CD1c-positive myeloid dendritic cell (primary cell): ENCODE results near the gene ADCY4.
"Not testable (repeated sequence)": the region's sequence is repeated elsewhere in the genome, so short reads cannot be mapped to it uniquely, and the experiment has no call there.

Experiments
- DNase-seq: peaks from one replicate; pipeline ENCODE4 v3.0.0-alpha.2; 2016; ENCODE audit errors: extremely low spot score

The ADCY4 gene

DNA sequence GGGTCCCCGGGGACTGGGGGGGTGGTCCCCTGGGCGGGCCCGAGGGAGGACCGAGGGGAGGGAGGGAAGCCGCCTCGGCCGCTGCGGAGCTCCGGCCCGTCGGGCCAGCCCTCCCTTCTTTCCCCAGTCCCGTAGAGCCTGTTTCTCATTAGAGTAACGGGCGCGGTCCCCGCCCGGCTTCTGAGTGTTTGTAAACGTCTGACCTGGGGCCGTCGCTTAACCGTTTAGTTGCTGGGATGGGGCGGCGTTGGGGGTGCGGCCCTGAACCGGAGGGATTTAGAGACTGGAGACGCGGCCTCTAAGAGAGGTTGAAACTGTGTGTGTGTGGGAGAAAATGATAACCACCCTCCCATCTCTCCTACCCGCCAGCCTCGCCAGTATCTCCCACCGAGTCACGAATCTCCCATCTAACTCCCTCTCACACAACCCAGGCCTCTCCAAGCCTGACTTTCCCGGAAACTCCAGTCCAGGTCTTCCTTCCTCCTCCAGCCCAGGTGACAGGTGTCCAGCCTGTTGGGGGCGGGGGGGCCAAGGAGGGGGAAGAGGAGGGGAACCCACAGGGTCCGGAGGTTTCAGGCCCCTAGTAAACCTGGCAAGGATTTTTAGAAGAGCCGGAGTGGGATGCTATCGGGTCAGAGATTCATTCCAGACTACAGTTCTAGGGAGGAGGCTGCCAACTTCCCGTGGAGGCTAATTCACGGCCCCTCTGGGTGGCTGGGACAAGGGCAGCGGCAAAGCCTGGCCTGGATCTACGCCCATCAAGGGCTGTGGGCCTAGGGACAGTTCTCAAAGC is 32.0 kb upstream of the ADCY4 start:
- DNase-seq: no peak

DNA sequence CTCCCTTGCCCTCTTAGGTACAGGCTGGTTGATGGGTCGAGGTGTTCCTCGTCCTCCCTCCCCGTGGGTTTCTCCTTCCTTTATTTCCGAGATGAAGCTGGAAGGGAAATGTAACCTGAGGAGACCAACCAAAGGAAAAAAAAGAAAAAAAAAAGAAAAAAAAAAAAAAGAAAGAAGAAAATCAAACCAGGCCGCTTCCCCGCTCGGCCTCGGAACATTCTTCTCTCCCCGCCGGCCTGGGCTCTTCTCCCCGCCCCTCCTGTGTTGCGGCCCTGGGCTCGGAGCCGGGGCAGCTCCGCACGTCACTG is 31.5 kb upstream of the ADCY4 start:
- DNase-seq: no peak

GRCh38 chr14:24365600-24366412 is 30.9 kb upstream of the ADCY4 start:
- DNase-seq: peak; percentile 69

DNA sequence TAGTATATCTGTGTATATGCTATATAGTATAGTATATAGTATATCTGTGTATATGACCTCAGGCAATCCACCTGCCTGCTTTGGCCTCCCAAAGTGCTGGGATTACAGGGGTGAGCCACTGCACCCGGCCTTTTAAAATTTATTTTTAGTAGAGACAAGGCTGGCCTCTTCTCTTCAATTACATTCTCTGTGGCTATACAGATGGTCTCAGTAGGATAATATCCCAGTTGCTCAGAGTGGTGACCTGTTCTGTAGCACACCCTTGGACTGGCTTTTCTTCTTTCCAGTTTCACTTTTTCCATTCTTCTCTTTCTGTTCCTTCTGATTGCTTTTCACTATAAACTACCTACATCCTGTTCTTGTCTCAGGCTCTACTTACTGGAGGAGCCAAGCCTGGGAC is 30.0 kb upstream of the ADCY4 start:
- DNase-seq: no peak

GRCh38 chr14:24363401-24363800 is 28.5 kb upstream of the ADCY4 start:
- no peak for DNase-seq

DNA sequence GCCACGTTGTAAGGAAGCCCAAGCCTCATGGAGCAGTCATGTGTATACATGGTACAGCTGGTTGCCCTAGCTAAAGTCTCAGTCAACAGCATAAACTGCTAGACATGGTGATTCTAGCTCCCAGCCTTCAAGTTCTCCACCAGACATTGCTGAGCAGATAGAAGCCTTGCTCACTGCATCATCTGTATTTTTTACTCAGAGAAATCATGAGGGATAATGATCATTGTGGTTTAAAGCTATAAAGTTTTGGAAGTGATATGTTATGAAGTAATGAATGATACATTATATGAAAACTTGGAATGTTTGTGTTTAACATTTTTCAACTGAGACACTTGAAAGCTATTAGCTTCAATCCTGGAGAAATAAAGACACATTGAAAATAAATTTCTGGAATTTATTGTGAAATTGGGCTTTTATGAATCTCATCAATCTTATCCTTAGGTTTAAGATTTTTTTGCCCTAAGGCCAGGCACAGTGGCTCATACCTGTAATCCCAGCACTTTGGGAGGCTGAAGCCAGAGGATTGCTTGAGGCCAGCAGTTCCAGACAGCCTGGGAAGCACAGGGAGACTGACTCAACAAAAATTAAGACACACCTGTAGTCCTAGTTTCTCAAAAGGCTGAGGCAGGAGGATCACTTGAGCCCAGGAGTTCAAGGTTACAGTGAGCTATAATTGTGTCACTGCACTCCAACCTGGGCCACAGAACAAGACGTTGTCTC is 27.5 kb upstream of the ADCY4 start:
- DNase-seq: no peak

DNA sequence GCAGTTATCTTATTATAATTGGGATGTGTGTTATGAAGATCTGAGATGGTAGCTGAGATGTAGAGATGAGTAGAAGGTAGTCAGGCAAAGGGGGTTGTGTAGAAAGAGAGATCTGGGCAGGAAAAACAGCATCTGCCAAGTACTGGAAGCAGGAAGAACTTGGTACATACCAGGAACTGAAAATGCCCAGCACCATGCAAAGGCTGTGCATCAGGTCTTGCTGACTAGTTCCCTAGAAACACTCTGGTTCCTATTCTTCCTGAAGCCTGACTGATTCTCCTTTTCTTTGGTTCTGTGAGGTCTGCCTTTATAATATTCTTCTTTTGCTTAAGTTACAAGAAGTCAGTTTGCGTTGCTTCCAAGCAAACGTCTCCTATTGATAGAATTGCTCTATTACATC is 26.5 kb upstream of the ADCY4 start:
- peak; percentile 66 for DNase-seq

- no peak for DNase-seq
Measured at GRCh38 chr14:24360281-24360680, 25.4 kb upstream of the ADCY4 start.

DNA sequence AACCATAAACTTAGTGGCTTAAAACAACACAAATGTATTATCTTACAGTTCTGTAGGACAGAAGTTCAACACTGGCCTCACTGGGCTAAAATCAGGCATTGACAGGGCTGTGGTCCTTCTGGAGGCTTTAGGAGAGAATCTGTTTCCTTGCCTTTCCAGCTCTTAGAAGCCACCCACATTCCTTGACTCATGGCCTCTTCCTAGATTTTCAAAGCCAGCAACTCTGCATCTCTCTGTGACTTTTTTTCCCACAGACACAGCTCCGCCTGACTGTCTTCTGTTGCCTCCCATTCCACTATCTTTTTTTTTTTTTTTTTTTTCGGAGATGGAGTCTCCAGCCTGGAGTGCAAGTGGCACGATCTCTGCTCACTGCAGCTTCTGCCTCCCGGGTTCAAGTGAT is 21.3 kb upstream of the ADCY4 start:
- DNase-seq: no peak

- no peak for DNase-seq
Measured at GRCh38 chr14:24355009-24355408, 20.1 kb upstream of the ADCY4 start.

- not testable (repeated sequence) for DNase-seq
Measured at GRCh38 chr14:24354482-24354825, 19.6 kb upstream of the ADCY4 start.

GRCh38 chr14:24353559-24354481 is 18.9 kb upstream of the ADCY4 start:
- DNase-seq: no peak

GRCh38 chr14:24351517-24351916 is 16.6 kb upstream of the ADCY4 start:
- DNase-seq: no peak

- DNase-seq: no peak
Measured at GRCh38 chr14:24349742-24350141, 14.9 kb upstream of the ADCY4 start.

DNA sequence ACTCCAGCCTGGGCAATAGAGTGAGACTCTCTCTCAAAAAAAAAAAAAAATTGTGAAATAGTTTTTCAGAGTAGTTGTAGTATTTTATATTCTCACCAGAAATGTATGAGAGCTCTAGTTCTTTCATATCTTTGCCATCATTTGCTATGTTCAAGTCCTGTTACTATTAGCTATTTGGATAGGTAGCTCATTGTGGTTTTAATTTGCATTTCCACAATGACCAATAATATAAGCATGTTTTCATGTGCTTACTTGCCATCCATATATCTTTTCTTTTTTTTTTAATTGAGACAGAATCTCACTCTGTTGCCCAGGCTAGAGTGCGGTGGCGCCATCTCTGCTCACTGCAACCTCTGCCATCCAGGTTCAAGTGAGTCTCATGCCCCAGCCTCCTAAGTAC is 13.3 kb upstream of the ADCY4 start:
- no peak for DNase-seq

- DNase-seq: no peak
Measured at GRCh38 chr14:24347134-24347533, 12.3 kb upstream of the ADCY4 start.

- no peak for DNase-seq
Measured at GRCh38 chr14:24343795-24344660, 9.2 kb upstream of the ADCY4 start.

- DNase-seq: no peak
Measured at GRCh38 chr14:24342889-24343288, 8.0 kb upstream of the ADCY4 start.

DNA sequence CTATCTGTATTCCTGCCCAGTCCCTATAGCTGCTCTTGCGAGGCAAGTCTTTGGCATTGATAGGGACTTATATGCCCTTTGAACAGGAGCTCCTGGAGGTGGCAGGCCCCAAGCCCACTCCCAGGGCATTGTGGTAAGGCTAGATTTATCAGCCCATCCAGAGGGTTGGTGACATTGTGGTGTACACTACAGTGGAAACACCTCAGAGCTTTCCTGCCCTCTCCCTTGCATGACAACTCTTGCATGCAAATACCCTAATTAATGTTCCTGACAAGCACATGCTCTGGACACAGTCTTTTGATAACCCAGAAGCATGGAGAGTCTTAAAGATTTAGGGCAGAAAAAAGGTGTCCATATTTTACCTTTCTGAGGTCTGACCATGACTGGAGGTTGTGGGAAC is 5.7 kb upstream of the ADCY4 start:
- no peak for DNase-seq

- DNase-seq: peak; percentile 70
Measured at GRCh38 chr14:24339284-24340151, 4.6 kb upstream of the ADCY4 start, which contains the start of gene RIPK3. RIPK3 (minus strand) TSS chr14:24339991; CDS start chr14:24339826, 165 bp downstream.
